Measurements from ENCODE around the gene SRGAP2B.
"Not testable (repeated sequence)": the region's sequence is repeated elsewhere in the genome, so short reads cannot be mapped to it uniquely, and the experiment has no call there.

SRGAP2B gene

GRCh38 chr1:145112703-145113102 lies 17.6 kb upstream of the SRGAP2B start:
- H3K9ac ChIP-seq (ENCODE audit: low read depth, low read length); H3K9me3 ChIP-seq (ENCODE audit: control insufficient read depth, insufficient read depth, low read length); H3K4me1 ChIP-seq (ENCODE audit: insufficient read depth, low read length); H3K36me3 ChIP-seq (ENCODE audit: insufficient read depth, low read length): not testable (repeated sequence)

- not testable (repeated sequence) for H3K9me3 ChIP-seq (ENCODE audit: control insufficient read depth, insufficient read depth, low read length); H3K36me3 ChIP-seq (ENCODE audit: insufficient read depth, low read length); H3K4me1 ChIP-seq (ENCODE audit: insufficient read depth, low read length); H3K9ac ChIP-seq (ENCODE audit: low read depth, low read length)
Measured at GRCh38 chr1:145111674-145112073, 16.5 kb upstream of the SRGAP2B start.

GRCh38 chr1:145103294-145103693 lies 8.2 kb upstream of the SRGAP2B start:
- H3K36me3 ChIP-seq (ENCODE audit: insufficient read depth, low read length); H3K9ac ChIP-seq (ENCODE audit: low read depth, low read length); H3K4me1 ChIP-seq (ENCODE audit: insufficient read depth, low read length); H3K9me3 ChIP-seq (ENCODE audit: control insufficient read depth, insufficient read depth, low read length): not testable (repeated sequence)

GRCh38 chr1:145101725-145102124 lies 6.6 kb upstream of the SRGAP2B start:
- H3K9me3 ChIP-seq (ENCODE audit: control insufficient read depth, insufficient read depth, low read length); H3K36me3 ChIP-seq (ENCODE audit: insufficient read depth, low read length); H3K4me1 ChIP-seq (ENCODE audit: insufficient read depth, low read length); H3K9ac ChIP-seq (ENCODE audit: low read depth, low read length): not testable (repeated sequence)

GRCh38 chr1:145094655-145095211 lies 395 bp downstream of the SRGAP2B start:
- not testable (repeated sequence) for H3K9ac ChIP-seq (ENCODE audit: low read depth, low read length); H3K9me3 ChIP-seq (ENCODE audit: control insufficient read depth, insufficient read depth, low read length)

GRCh38 chr1:145093517-145094149 lies 1.5 kb downstream of the SRGAP2B start:
- H3K9me3 ChIP-seq (ENCODE audit: control insufficient read depth, insufficient read depth, low read length); H3K4me1 ChIP-seq (ENCODE audit: insufficient read depth, low read length): not testable (repeated sequence)
- H3K9ac ChIP-seq (ENCODE audit: low read depth, low read length): peak overlapping the region; percentile 36; the same call in 1 of the 2 replicates

More at GRCh38 chr1:145094655-145095211, 395 bp downstream of the SRGAP2B start:
- H3K4me1 ChIP-seq (ENCODE audit: insufficient read depth, low read length); H3K36me3 ChIP-seq (ENCODE audit: insufficient read depth, low read length): not testable (repeated sequence)

GRCh38 chr1:145082483-145083255 lies 12.5 kb downstream of the SRGAP2B start:
- H3K9ac ChIP-seq (ENCODE audit: low read depth, low read length); H3K9me3 ChIP-seq (ENCODE audit: control insufficient read depth, insufficient read depth, low read length); H3K4me1 ChIP-seq (ENCODE audit: insufficient read depth, low read length); H3K36me3 ChIP-seq (ENCODE audit: insufficient read depth, low read length): not testable (repeated sequence)

More at GRCh38 chr1:145093517-145094149, 1.5 kb downstream of the SRGAP2B start:
- not testable (repeated sequence) for H3K36me3 ChIP-seq (ENCODE audit: insufficient read depth, low read length)

GRCh38 chr1:145080193-145080592 lies 14.9 kb downstream of the SRGAP2B start:
- H3K36me3 ChIP-seq (ENCODE audit: insufficient read depth, low read length): not testable (repeated sequence)

GRCh38 chr1:145079737-145080136 lies 15.4 kb downstream of the SRGAP2B start:
- H3K4me1 ChIP-seq (ENCODE audit: insufficient read depth, low read length); H3K9me3 ChIP-seq (ENCODE audit: control insufficient read depth, insufficient read depth, low read length); H3K9ac ChIP-seq (ENCODE audit: low read depth, low read length); H3K36me3 ChIP-seq (ENCODE audit: insufficient read depth, low read length): not testable (repeated sequence)

More at GRCh38 chr1:145080193-145080592, 14.9 kb downstream of the SRGAP2B start:
- H3K9me3 ChIP-seq (ENCODE audit: control insufficient read depth, insufficient read depth, low read length); H3K9ac ChIP-seq (ENCODE audit: low read depth, low read length); H3K4me1 ChIP-seq (ENCODE audit: insufficient read depth, low read length): not testable (repeated sequence)

- H3K4me1 ChIP-seq (ENCODE audit: insufficient read depth, low read length); H3K9ac ChIP-seq (ENCODE audit: low read depth, low read length); H3K36me3 ChIP-seq (ENCODE audit: insufficient read depth, low read length); H3K9me3 ChIP-seq (ENCODE audit: control insufficient read depth, insufficient read depth, low read length): not testable (repeated sequence)
Measured at GRCh38 chr1:145078787-145079370, 16.2 kb downstream of the SRGAP2B start.

GRCh38 chr1:145077872-145078786 lies 17.0 kb downstream of the SRGAP2B start:
- H3K36me3 ChIP-seq (ENCODE audit: insufficient read depth, low read length); H3K9ac ChIP-seq (ENCODE audit: low read depth, low read length); H3K9me3 ChIP-seq (ENCODE audit: control insufficient read depth, insufficient read depth, low read length); H3K4me1 ChIP-seq (ENCODE audit: insufficient read depth, low read length): not testable (repeated sequence)

GRCh38 chr1:145076877-145077276 lies 18.3 kb downstream of the SRGAP2B start:
- not testable (repeated sequence) for H3K9ac ChIP-seq (ENCODE audit: low read depth, low read length); H3K4me1 ChIP-seq (ENCODE audit: insufficient read depth, low read length); H3K9me3 ChIP-seq (ENCODE audit: control insufficient read depth, insufficient read depth, low read length); H3K36me3 ChIP-seq (ENCODE audit: insufficient read depth, low read length)

- H3K9me3 ChIP-seq (ENCODE audit: control insufficient read depth, insufficient read depth, low read length); H3K36me3 ChIP-seq (ENCODE audit: insufficient read depth, low read length); H3K9ac ChIP-seq (ENCODE audit: low read depth, low read length); H3K4me1 ChIP-seq (ENCODE audit: insufficient read depth, low read length): not testable (repeated sequence)
Measured at GRCh38 chr1:145074021-145074559, 21.0 kb downstream of the SRGAP2B start.

GRCh38 chr1:145071569-145071968 lies 23.6 kb downstream of the SRGAP2B start:
- not testable (repeated sequence) for H3K36me3 ChIP-seq (ENCODE audit: insufficient read depth, low read length); H3K4me1 ChIP-seq (ENCODE audit: insufficient read depth, low read length); H3K9me3 ChIP-seq (ENCODE audit: control insufficient read depth, insufficient read depth, low read length); H3K9ac ChIP-seq (ENCODE audit: low read depth, low read length)

Data from ES-I3 (cell line).